Upper lobe of right lung (tissue), 1 donor: ENCODE data around the gene KRT6C. TPM values are rescaled to one million over a fixed set of nuclear protein-coding genes. Genes with fewer than 3 reads are reported as not detected.

ENCODE experiments used
- ATAC-seq: fragments of 200-7000 bp; cut with Tn5 transposase; one replicate; pipeline ENCODE4 v1.9.1; 2020; ENCODE audit warnings: mild to moderate bottlenecking, moderate library complexity
- DNase-seq: peaks from one replicate; pipeline ENCODE4 v3.0.0-alpha.2; 2020
- H3K27ac ChIP-seq: fragments of 200-600 bp; one replicate; pipeline ENCODE4 v1.8.0; 2022
- H3K27me3 ChIP-seq: fragments of 200-600 bp; one replicate; pipeline ENCODE4 v1.8.0; 2022; ENCODE audit warnings: mild to moderate bottlenecking
- H3K36me3 ChIP-seq: fragments of 200-600 bp; one replicate; pipeline ENCODE4 v1.8.0; 2022
- H3K4me1 ChIP-seq: fragments of 200-600 bp; one replicate; pipeline ENCODE4 v1.8.0; 2022
- H3K4me3 ChIP-seq: fragments of 200-600 bp; one replicate; pipeline ENCODE4 v1.8.0; 2022; ENCODE audit warnings: mild to moderate bottlenecking
- H3K9me3 ChIP-seq: fragments of 200-600 bp; one replicate; pipeline ENCODE4 v1.8.0; 2022
- CTCF ChIP-seq: fragments of 200-600 bp; IDR thresholded peaks from one replicate; pipeline ENCODE4 v1.8.0; 2022; ENCODE audit warnings: antibody characterized with exemption
- intact Hi-C: fragments of 100-400 bp; cut with DNase I; formaldehyde crosslinking; loops from one replicate; pipeline ENCODE4 v1.11.0; 2022
- total RNA-seq: library from RNA; stranded (reverse); fragmentation: NEBNext Ultra II Directional; extraction: Animal tissue kit (Norgen Biotek cat#: 25700); gene quantifications from one replicate; pipeline ENCODE4 v1.2.1, GENCODE V29; 2021
- donor health status: DM: no; HTN: yes; CAD: no; lungs with severe emphysema.

KRT6C gene
- total RNA-seq, 1 donor from 2014 or later, result not detected

- Histone ChIP-seq H3K36me3 (no peaks in the 10 kb centered on the region), H3K4me3 (no peak overlapping the region), H3K9me3 (no peaks in the 10 kb centered on the region), H3K4me1 (no peaks in the 10 kb centered on the region), H3K27ac (no peak overlapping the region), H3K27me3 (peaks cover 25% of the 10 kb centered on the region)
- DNase-seq (no peak), ATAC-seq (no peak)
- no peak for TF ChIP-seq CTCF
- intact Hi-C loops, result no loop called here
These were observed 36.1 kb downstream of the KRT6C start for GRCh38 chr12:52437508-52437907.

GRCh38 chr12:52436828-52437474 lies 36.7 kb downstream of the KRT6C start:
- Histone ChIP-seq H3K27ac (no peak overlapping the region), H3K9me3 (no peaks in the 10 kb centered on the region), H3K36me3 (no peaks in the 10 kb centered on the region), H3K4me3 (no peak overlapping the region), H3K4me1 (no peaks in the 10 kb centered on the region), H3K27me3 (peaks cover 29% of the 10 kb centered on the region)
- intact Hi-C loops, result no loop called here
- ATAC-seq, result no peak
- no peak for DNase-seq
- no peak for TF ChIP-seq CTCF

- H3K27ac ChIP-seq, result no peak overlapping the region
- no peaks in the 10 kb centered on the region for H3K4me1 ChIP-seq
- ATAC-seq (no peak), DNase-seq (no peak)
- peaks cover 27% of the 10 kb centered on the region for H3K27me3 ChIP-seq
- H3K4me3 ChIP-seq, result no peak overlapping the region
- intact Hi-C loops, result no loop called here
- H3K9me3 ChIP-seq, result no peaks in the 10 kb centered on the region
- no peak for TF ChIP-seq CTCF
- H3K36me3 ChIP-seq, result no peaks in the 10 kb centered on the region
These were observed 37.4 kb downstream of the KRT6C start for GRCh38 chr12:52436000-52436827.

GRCh38 chr12:52435659-52435999 lies 38.0 kb downstream of the KRT6C start:
- H3K4me1 ChIP-seq, result no peaks in the 10 kb centered on the region
- no peaks in the 10 kb centered on the region for H3K36me3 ChIP-seq
- no peak for ATAC-seq
- intact Hi-C loops, result no loop called here
- no peak overlapping the region for H3K27ac ChIP-seq
- TF ChIP-seq CTCF, result no peak
- DNase-seq, result no peak
- no peak overlapping the region for H3K4me3 ChIP-seq
- peaks cover 22% of the 10 kb centered on the region for H3K27me3 ChIP-seq
- no peaks in the 10 kb centered on the region for H3K9me3 ChIP-seq

GRCh38 chr12:52434760-52435530 lies 38.7 kb downstream of the KRT6C start:
- no peaks in the 10 kb centered on the region for H3K9me3 ChIP-seq
- TF ChIP-seq CTCF, result no peak
- H3K4me1 ChIP-seq, result no peaks in the 10 kb centered on the region
- no peak overlapping the region for H3K4me3 ChIP-seq
- H3K27ac ChIP-seq, result no peak overlapping the region
- DNase-seq, result no peak
- H3K36me3 ChIP-seq, result no peaks in the 10 kb centered on the region
- intact Hi-C loops, result no loop called here
- peaks cover 19% of the 10 kb centered on the region for H3K27me3 ChIP-seq
- no peak for ATAC-seq
